Left renal pelvis (tissue), 4 donors: ENCODE results near the gene PUDP. TPM values are rescaled to one million over a fixed set of nuclear protein-coding genes. Genes with fewer than 3 reads are reported as not detected.

Source experiments
- DNase-seq, 4 donors: peaks; one replicate each; pipeline ENCODE4 v3.0.0-alpha.2; 2013; ENCODE audit warnings: low read depth in 4 of 4, low spot score in 3 of 4
- polyA plus RNA-seq, 4 donors: library from polyadenylated mRNA; unstranded; fragments of 120-200 nt; gene quantifications; one replicate each; pipeline ENCODE4 v1.2.1, GENCODE V29; 2013; ENCODE audit not compliant: insufficient read length in 4 of 4

The PUDP gene
- polyA plus RNA-seq, 4 donors: 10.1 to 24.9 (median 21.9) TPM

GRCh38 chrX:7076245-7076661, 71.7 kb downstream of the PUDP start:
- no peak for DNase-seq

- DNase-seq: no peak
These were observed 73.1 kb downstream of the PUDP start for GRCh38 chrX:7074908-7075204.

- no peak for DNase-seq
These were observed 73.6 kb downstream of the PUDP start for GRCh38 chrX:7074148-7074907.

GRCh38 chrX:7073336-7073735, 74.6 kb downstream of the PUDP start:
- no peak for DNase-seq

- no peak for DNase-seq
These were observed 75.1 kb downstream of the PUDP start for GRCh38 chrX:7072856-7073255.

- no peak for DNase-seq
These were observed 76.6 kb downstream of the PUDP start for GRCh38 chrX:7071390-7071789.

GRCh38 chrX:7069556-7069955, 78.4 kb downstream of the PUDP start:
- DNase-seq: no peak

- no peak for DNase-seq
These were observed 79.0 kb downstream of the PUDP start for GRCh38 chrX:7068939-7069367.

- no peak for DNase-seq
These were observed 80.7 kb downstream of the PUDP start for GRCh38 chrX:7067256-7067655.

- DNase-seq: no peak
These were observed 82.5 kb downstream of the PUDP start for GRCh38 chrX:7065473-7065872.

GRCh38 chrX:7062903-7063302, 85.0 kb downstream of the PUDP start:
- DNase-seq: no peak

GRCh38 chrX:7062276-7062675, 85.7 kb downstream of the PUDP start:
- no peak for DNase-seq

- DNase-seq: no peak
These were observed 86.5 kb downstream of the PUDP start for GRCh38 chrX:7061429-7061828.

- no peak for DNase-seq
These were observed 87.5 kb downstream of the PUDP start for GRCh38 chrX:7060444-7060843.

- DNase-seq: no peak
These were observed 88.1 kb downstream of the PUDP start for GRCh38 chrX:7059859-7060258.

GRCh38 chrX:7059214-7059838, 88.6 kb downstream of the PUDP start:
- no peak for DNase-seq

- DNase-seq: no peak
These were observed 92.4 kb downstream of the PUDP start for GRCh38 chrX:7055386-7056137.

GRCh38 chrX:7054219-7055216, 93.4 kb downstream of the PUDP start:
- no peak for DNase-seq

- no peak for DNase-seq
These were observed 95.4 kb downstream of the PUDP start for GRCh38 chrX:7052541-7052940.

GRCh38 chrX:7050271-7050670, 97.7 kb downstream of the PUDP start:
- DNase-seq: no peak

- no peak for DNase-seq
These were observed 100.0 kb downstream of the PUDP start for GRCh38 chrX:7047951-7048350.
